H1 (cell line): ENCODE data around the gene DPP4. TPM values are rescaled to one million over a fixed set of nuclear protein-coding genes. Genes with fewer than 3 reads are reported as not detected.

Experiments
- CTCF ChIA-PET: fragments of 300-600 bp; sonication (Branson Sonifier 250); formaldehyde crosslinking; loops from one replicate; lab custom pipeline; 2021; ENCODE audit not compliant: partially characterized antibody; lab: Charles Lee
- POLR2A ChIA-PET: fragments of 300-600 bp; sonication (Branson Sonifier 250); formaldehyde crosslinking; loops from one replicate; lab custom pipeline; 2021; ENCODE audit warnings: inconsistent platforms; ENCODE audit not compliant: partially characterized antibody; lab: Charles Lee
- DNase-seq, 2 experiments: peaks; one replicate each; pipeline versions ENCODE4 v3.0.0 to v3.0.0-alpha.2; 2010 to 2022; ENCODE audit warnings: low spot score in 2 of 2, low read depth in 1 of 2, mixed read lengths in 1 of 2
- FAIRE-seq: peaks from 2 replicates; lab custom pipeline; 2011; peaks lifted over from hg19 to GRCh38; lab: Jason Lieb, UNC
- H2AFZ ChIP-seq: 2 replicates; pipeline ENCODE4 v1.8.1; 2012; ENCODE audit warnings: low read length, inconsistent platforms
- H2AK5ac ChIP-seq: 2 replicates; pipeline ENCODE4 v1.6.1; 2013; ENCODE audit warnings: low read depth, low read length
- H2BK120ac ChIP-seq: replicated peaks from 2 replicates; pipeline ENCODE3; 2013; ENCODE audit warnings: low read depth, low read length, inconsistent platforms
- H2BK12ac ChIP-seq: 2 replicates; pipeline ENCODE4 v1.6.1; 2013; ENCODE audit warnings: low read depth, low read length
- H2BK15ac ChIP-seq: 2 replicates; pipeline ENCODE4 v1.6.1; 2013; ENCODE audit warnings: low read length
- H2BK20ac ChIP-seq: 2 replicates; pipeline ENCODE4 v1.6.1; 2013; ENCODE audit warnings: low read length
- H2BK5ac ChIP-seq: 2 replicates; pipeline ENCODE4 v1.6.1; 2013; ENCODE audit warnings: low read depth, low read length
- H3K14ac ChIP-seq: 2 replicates; pipeline ENCODE4 v1.6.1; 2013; ENCODE audit warnings: inconsistent platforms; ENCODE audit not compliant: insufficient read length
- H3K18ac ChIP-seq: 2 replicates; pipeline ENCODE4 v1.6.1; 2013; ENCODE audit warnings: low read length; ENCODE audit errors: extremely low read depth
- H3K23ac ChIP-seq: 2 replicates; pipeline ENCODE4 v1.6.1; 2013; ENCODE audit warnings: inconsistent platforms; ENCODE audit not compliant: insufficient read length
- H3K23me2 ChIP-seq: 2 replicates; pipeline ENCODE4 v1.6.1; 2013; ENCODE audit warnings: low read depth, low read length
- H3K27ac ChIP-seq: 2 replicates; pipeline ENCODE4 v1.6.1; 2011; ENCODE audit warnings: low read depth, low read length, inconsistent platforms
- H3K27me3 ChIP-seq, 4 experiments: replicated peaks in 1 of 4; 1 replicate in 1 of 4; 2 replicates in 3 of 4; pipeline versions ENCODE4 v1.6.1 to v1.8.1; 2011 to 2013; ENCODE audit warnings: low read length in 3 of 4, mild to moderate bottlenecking in 3 of 4, inconsistent platforms in 2 of 4, mixed read lengths in 2 of 4, moderate library complexity in 1 of 4; ENCODE audit not compliant: control insufficient read depth in 3 of 4, insufficient read depth in 3 of 4; ENCODE audit errors: extremely low read depth in 1 of 4
- H3K36me3 ChIP-seq, 4 experiments: 2 replicates each; pipeline versions ENCODE4 v1.6.1 to v1.8.1; 2011 to 2013; ENCODE audit warnings: mild to moderate bottlenecking in 4 of 4, low read length in 3 of 4, moderate library complexity in 2 of 4, control low read depth in 1 of 4, inconsistent platforms in 1 of 4; ENCODE audit not compliant: insufficient read depth in 4 of 4, control insufficient read depth in 2 of 4
- H3K4ac ChIP-seq: replicated peaks from 2 replicates; pipeline ENCODE3; 2013; ENCODE audit warnings: low read length, low read depth, mixed read lengths, inconsistent platforms; ENCODE audit not compliant: insufficient read length
- H3K4me1 ChIP-seq, 4 experiments: replicated peaks in 1 of 4; 1 replicate in 1 of 4; 2 replicates in 3 of 4; pipeline versions ENCODE4 v1.6.1 to v1.8.1; 2011 to 2013; ENCODE audit warnings: low read length in 3 of 4, inconsistent platforms in 2 of 4, mixed read lengths in 1 of 4; ENCODE audit not compliant: insufficient read depth in 4 of 4, control insufficient read depth in 3 of 4
- H3K4me2 ChIP-seq, 2 experiments: 2 replicates each; pipeline versions ENCODE4 v1.6.1 to v1.8.1; 2011 to 2013; ENCODE audit warnings: low read depth in 2 of 2, low read length in 2 of 2, control low read depth in 1 of 2, inconsistent platforms in 1 of 2, mild to moderate bottlenecking in 1 of 2; ENCODE audit not compliant: insufficient read depth in 1 of 2
- H3K4me3 ChIP-seq, 4 experiments: fragments of 200-600, 300-600 bp in 1 of 4; sonication (generic), shearing (Covaris generic), sonication (Bioruptor Twin) in 1 of 4; 2 replicates each; pipeline versions ENCODE4 v1.5.1 to v1.8.1; 2011 to 2016; ENCODE audit warnings: low read length in 4 of 4, low read depth in 3 of 4, control low read depth in 2 of 4, inconsistent platforms in 2 of 4, mild to moderate bottlenecking in 2 of 4, mixed read lengths in 1 of 4, moderate library complexity in 1 of 4; ENCODE audit not compliant: insufficient read depth in 2 of 4; ENCODE audit errors: extremely low read depth in 1 of 4
- H3K56ac ChIP-seq: replicated peaks from 2 replicates; pipeline ENCODE3; 2013; ENCODE audit warnings: low read depth, mild to moderate bottlenecking, mixed read lengths, low read length, inconsistent platforms; ENCODE audit not compliant: insufficient read length
- H3K79me1 ChIP-seq: 2 replicates; pipeline ENCODE4 v1.6.1; 2013; ENCODE audit warnings: low read depth, low read length, control low read depth
- H3K79me2 ChIP-seq, 2 experiments: 2 replicates each; pipeline versions ENCODE4 v1.6.1 to v1.8.1; 2012 to 2013; ENCODE audit warnings: low read length in 2 of 2, mild to moderate bottlenecking in 2 of 2, inconsistent platforms in 1 of 2; ENCODE audit not compliant: insufficient read depth in 2 of 2, control insufficient read depth in 1 of 2
- H3K9ac ChIP-seq, 4 experiments: replicated peaks in 1 of 4; 1 replicate in 1 of 4; 2 replicates in 3 of 4; pipeline versions ENCODE4 v1.6.1 to v1.8.1; 2011 to 2013; ENCODE audit warnings: low read depth in 3 of 4, low read length in 3 of 4, control low read depth in 2 of 4, mild to moderate bottlenecking in 2 of 4, moderate library complexity in 2 of 4, inconsistent platforms in 1 of 4; ENCODE audit errors: extremely low read depth in 1 of 4
- H3K9me3 ChIP-seq, 2 experiments: 2 replicates each; pipeline versions ENCODE4 v1.6.1 to v1.8.1; 2012 to 2013; ENCODE audit warnings: mild to moderate bottlenecking in 2 of 2, moderate library complexity in 2 of 2, control low read depth in 1 of 2, inconsistent platforms in 1 of 2, low read depth in 1 of 2, low read length in 1 of 2, mixed read lengths in 1 of 2; ENCODE audit not compliant: insufficient read depth in 2 of 2
- H4K20me1 ChIP-seq, 2 experiments: replicated peaks in 1 of 2; 2 replicates each; pipeline versions ENCODE3 to v1.8.1; 2011 to 2013; ENCODE audit warnings: inconsistent platforms in 2 of 2, low read length in 2 of 2, mild to moderate bottlenecking in 1 of 2; ENCODE audit not compliant: insufficient read depth in 2 of 2, control insufficient read depth in 1 of 2
- H4K5ac ChIP-seq: 2 replicates; pipeline ENCODE4 v1.6.1; 2013; ENCODE audit warnings: low read length, low read depth, mixed read lengths, inconsistent platforms; ENCODE audit not compliant: insufficient read length
- H4K8ac ChIP-seq: 2 replicates; pipeline ENCODE4 v1.8.0; 2013; ENCODE audit warnings: mild to moderate bottlenecking, moderate library complexity, low read length, inconsistent platforms; ENCODE audit not compliant: insufficient read depth; ENCODE audit errors: extremely low read depth
- H4K91ac ChIP-seq: replicated peaks from 2 replicates; pipeline ENCODE3; 2013; ENCODE audit warnings: low read length, mixed read lengths, inconsistent platforms; ENCODE audit not compliant: insufficient read length
- WGBS, 2 experiments: shearing (Covaris generic) in 1 of 2; methylation state at CpG; one replicate each; pipeline versions ENCODE4 v1.1.6 to v1.1.7; 2013 to 2015; ENCODE audit warnings: low lambda C conversion rate in 2 of 2, mixed read lengths in 2 of 2, inconsistent platforms in 1 of 2, low coverage in 1 of 2, missing lambda C conversion rate in 1 of 2; ENCODE audit not compliant: insufficient replicate concordance in 2 of 2, insufficient coverage in 1 of 2, insufficient read length in 1 of 2; ENCODE audit errors: extremely low coverage in 1 of 2, missing lambda C conversion rate in 1 of 2; 5-methylcytosine and 5-hydroxymethylcytosine counted together
- polyA plus RNA-seq, 7 experiments: library from polyadenylated mRNA; depleted of rRNA in 3 of 7; stranded (reverse) in 5 of 7; unstranded in 2 of 7; fragments of >200 nt in 5 of 7; fragments of 200-250 nt in 2 of 7; gene quantifications; 1 replicate in 5 of 7; 2 replicates in 1 of 7; 4 replicates in 1 of 7; pipeline versions ENCODE4 v1.2.1 to v1.2.3, GENCODE V29; 2011 to 2013; ENCODE audit warnings: missing spikeins in 2 of 7, mixed read lengths in 2 of 7
- total RNA-seq: library from RNA; stranded (reverse); fragmentation: NEBNext Ultra II Directional; extraction: Animal tissue kit (Norgen Biotek cat#: 25700); gene quantifications from 2 replicates; pipeline ENCODE4 v1.2.1, GENCODE V29; 2021

The DPP4 gene
- total and polyA plus RNA-seq, 2 of the 8 experiments (the other 6 are each of a cell fraction or from before 2014, with no cell fraction given), result 1.3 to 3.1 TPM

- Histone ChIP-seq H3K14ac (no peak overlapping the region), H3K27ac (no peak overlapping the region), H4K91ac (no peak overlapping the region), H3K4ac (no peak overlapping the region), H3K79me1 (no peaks in the 10 kb centered on the region), H3K56ac (no peak overlapping the region), H3K4me2 (0 out of 4 replicates have a peak overlapping the region, but pooled peaks of 1 of the 2 experiments have one; percentile 24), H3K23me2 (no peaks in the 10 kb centered on the region; the same call in 1 of the 2 replicates), H4K20me1 (no peaks in the 10 kb centered on the region), H3K27me3 (no peaks in the 10 kb centered on the region), H2BK20ac (no peak overlapping the region), H3K18ac (no peak overlapping the region), H3K9me3 (no peaks in the 10 kb centered on the region), H2AFZ (no peak overlapping the region; the same call in 1 of the 2 replicates), H3K4me3 (no peak overlapping the region), H2BK120ac (no peak overlapping the region), H4K8ac (no peak overlapping the region), H2AK5ac (no peak overlapping the region), H4K5ac (no peak overlapping the region), H2BK5ac (no peak overlapping the region), H3K79me2 (no peaks in the 10 kb centered on the region), H3K36me3 (no peaks in the 10 kb centered on the region), H2BK12ac (no peak overlapping the region), H3K23ac (no peak overlapping the region), H2BK15ac (no peak overlapping the region), H3K4me1 (peaks cover 0 to 4% (median 0%) of the 10 kb centered on the region in 4 experiments; a peak in 1 of 7 replicates), H3K9ac (no peak overlapping the region; a peak in 1 of 7 replicates)
- no peak for DNase-seq
- ChIA-PET CTCF (interaction anchor here (0.6 to 12.3 kb wide), 26 partner anchors 10 to 724 kb away, joined by 3 to 137 read pairs (median 5); no protein-coding TSS in a partner anchor), POLR2A (no interaction called here)
- FAIRE-seq, result no peak
- 87% methylated on average over 3 of the region's 3 CpGs; no CpG with 5 or more reads in 1 of the 2 experiments for WGBS, 2 experiments
Measured at GRCh38 chr2:161947406-161947805, 126.6 kb downstream of the DPP4 start.
